ENCODE results near the gene ANKS6.

Gene ANKS6

GRCh38 chr9:98811051-98811650, 14.8 kb upstream of the ANKS6 start:
- peak; percentile 84 for DNase-seq

GRCh38 chr9:98810102-98810842, 13.9 kb upstream of the ANKS6 start:
- DNase-seq, result no peak

DNA sequence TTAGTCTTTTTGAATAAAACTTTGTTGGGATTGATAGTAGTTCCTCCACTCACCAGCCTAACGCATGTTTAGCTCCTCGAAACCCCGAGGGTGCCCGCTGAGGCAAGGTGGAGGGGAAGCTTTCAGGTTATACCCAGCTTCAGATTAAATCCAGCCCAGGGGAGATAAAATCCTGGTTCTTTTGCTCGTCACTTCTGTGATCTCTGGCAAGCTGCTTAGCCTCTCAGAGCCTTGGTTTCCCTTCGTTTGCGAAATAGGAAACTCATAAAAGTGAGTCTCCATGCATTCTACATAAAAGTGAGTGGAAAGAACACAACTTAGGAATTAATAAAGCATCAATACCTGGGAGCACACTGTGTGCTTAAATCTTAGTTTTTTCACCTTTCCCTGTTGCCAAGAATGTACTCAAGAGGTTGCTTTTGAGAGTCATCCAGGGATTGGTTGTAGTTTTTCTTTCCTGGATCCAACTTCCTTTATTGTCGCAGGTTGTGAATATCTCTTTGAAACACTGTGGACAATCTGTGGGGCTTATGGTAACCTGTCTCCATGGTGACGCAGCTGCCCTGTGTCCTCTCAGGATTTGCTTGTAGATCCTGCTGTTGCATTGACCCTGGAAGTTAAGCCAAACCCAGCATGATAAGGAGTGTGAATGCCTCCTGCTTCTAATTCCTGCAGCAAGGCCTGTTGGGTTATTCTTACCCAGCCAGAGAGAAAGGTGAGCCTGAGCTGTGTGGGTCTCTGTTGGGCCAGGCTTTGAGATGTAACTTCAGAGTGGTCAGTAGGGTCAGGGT, 13.2 kb upstream of the ANKS6 start:
- DNase-seq, result no peak

- DNase-seq, result no peak
These were observed 12.5 kb upstream of the ANKS6 start for GRCh38 chr9:98808875-98809274.

DNA sequence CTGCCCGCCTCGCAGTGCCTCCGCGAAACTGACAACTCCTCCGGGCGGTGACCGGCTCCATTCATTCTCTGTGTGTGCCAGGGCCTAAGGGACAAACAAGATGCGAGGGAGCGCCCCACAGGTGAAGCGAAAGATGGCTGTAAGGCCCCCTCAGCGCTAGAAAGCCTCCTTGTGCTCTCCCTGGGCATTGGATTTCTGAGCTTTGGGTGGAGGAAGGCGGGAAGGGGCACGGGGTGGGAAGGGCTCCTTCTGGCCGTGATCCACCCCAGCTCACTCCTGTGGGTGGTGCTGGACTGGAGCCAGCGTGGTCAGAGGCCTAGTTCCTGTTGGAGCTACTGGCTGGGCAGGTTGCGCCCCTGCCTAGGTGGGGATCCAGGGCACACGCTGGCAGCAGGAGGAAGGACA, 12.1 kb upstream of the ANKS6 start:
- no peak for DNase-seq

- no peak for DNase-seq
These were observed 11.4 kb upstream of the ANKS6 start for GRCh38 chr9:98807814-98808195.

DNA sequence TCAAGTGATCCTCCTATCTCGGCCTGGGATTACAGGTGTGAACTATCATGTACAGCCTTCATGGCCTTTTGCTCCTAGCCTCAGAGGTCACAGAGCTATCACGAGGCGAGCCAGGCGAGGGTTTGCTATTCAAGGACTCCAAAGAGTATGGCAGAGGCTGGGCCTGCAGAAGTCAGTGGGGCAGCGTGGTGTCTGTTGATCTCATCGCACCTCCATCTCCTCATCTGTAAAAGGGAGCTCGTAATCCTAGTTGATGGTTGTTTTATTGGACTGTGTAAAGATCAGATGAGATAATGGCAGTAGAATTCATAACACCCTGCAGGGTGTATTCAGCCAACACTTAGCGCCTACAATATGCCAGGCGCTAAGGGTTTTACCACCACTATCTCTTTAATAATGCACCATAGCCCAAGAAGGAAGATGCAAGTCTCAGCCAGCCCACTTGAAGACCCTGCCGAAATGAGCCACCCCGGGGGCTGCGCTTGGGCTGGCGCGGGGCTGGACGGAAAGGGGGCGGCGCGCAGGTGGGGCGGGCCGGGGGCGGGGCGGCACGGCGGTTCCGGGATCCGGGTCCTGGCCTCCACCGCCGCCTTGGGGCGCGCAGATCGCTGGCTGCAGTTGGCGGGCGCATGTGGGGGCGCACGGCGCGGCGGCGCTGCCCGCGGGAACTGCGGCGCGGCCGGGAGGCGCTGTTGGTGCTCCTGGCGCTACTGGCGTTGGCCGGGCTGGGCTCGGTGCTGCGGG, 10.9 kb upstream of the ANKS6 start, which contains the start of gene GALNT12:
TSS of gene GALNT12 (plus strand) at position 601 of the 744 bp plus-strand sequence. CDS start at position 630, 29 bp downstream.
- DNase-seq, result no peak

DNA sequence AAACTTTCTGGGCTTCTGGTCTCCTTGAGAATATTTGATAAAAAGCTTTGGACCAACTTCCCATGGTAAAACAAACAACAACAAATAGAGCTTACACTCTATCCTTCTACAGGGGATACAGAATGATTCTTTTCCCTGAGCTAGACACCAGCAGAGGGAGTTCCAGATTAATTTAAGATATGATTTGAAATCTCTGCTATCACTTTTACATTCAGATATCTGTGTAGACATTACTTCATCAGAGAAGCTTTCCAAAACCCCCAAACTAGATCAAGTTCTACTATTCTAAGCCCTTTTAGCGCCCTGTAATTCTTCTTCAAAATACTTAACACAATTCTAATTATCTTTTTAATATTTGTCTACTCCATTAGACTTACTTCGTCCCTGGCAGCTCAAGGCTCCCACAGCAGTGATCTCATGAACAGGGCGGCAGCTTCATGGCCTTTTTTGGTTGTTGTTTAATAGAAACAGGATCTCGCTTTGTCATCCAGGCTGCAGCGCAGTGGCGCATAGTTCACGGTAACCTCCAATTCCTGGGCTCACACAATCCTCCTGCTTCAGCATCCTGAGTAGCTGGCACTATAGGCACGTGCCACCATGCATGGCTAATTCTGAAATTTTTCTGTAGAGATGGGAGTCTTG, 10.2 kb upstream of the ANKS6 start:
- no peak for DNase-seq

GRCh38 chr9:98805506-98806272, 9.3 kb upstream of the ANKS6 start:
- peak; percentile 60 for DNase-seq

DNA sequence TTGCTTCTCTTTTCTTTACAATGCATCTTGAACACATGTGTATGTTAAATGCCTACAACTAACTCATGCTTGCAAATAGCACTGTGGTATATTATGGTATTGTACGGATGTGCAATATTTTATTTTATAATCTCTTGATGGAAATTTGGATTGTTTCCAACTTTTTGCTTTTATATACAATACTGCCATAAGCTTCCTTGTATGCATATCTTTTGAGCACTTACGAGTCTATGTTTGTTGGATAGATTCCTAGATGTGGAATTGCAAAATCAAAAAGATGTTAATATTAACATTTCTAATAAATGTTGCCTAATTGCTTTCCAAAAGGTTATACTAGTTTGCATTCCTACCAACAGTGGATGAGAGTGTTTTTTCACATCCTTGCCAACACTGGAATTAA, 7.7 kb upstream of the ANKS6 start:
- DNase-seq, result no peak

GRCh38 chr9:98801969-98802371, 5.6 kb upstream of the ANKS6 start:
- DNase-seq, result no peak

DNA sequence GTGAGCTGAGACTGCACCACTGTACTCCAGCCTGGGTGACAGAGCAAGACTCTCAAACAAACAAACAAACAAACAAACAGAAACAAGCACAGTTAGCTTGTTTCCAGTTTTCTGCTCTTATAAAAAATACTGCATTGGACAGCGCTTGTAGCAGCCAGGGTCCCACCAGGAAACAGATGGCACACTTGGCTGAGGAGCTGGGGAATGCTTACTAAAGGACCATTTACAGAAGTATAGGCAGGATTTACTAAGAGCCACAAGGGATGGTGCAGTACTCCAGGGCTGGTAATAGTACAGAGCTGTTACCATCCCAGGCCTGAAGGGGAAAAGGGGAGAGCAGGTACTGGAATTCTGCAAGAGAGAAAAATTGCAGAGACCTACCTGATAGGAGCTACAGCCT, 5.2 kb upstream of the ANKS6 start:
- no peak for DNase-seq

DNA sequence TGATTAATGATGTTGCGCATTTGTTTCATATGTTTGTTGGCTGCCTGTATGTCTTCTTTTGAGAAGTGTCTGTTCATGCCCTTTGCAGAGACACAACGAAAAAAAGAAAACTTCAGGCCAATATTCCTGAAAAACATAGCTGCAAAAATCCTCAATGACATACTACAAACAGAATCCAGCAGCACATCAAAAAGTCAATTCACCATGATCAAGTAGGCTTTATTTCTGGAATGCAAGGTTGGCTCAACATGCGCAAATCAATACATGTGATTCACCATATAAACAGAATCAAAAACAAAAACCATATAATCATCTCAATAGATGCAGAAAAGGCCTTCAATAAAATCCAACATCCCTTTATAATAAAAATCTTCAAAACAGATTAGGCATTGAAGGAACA, 1.9 kb upstream of the ANKS6 start:
- DNase-seq, result no peak

GRCh38 chr9:98797491-98797890, 1.1 kb upstream of the ANKS6 start:
- no peak for DNase-seq

GRCh38 chr9:98795970-98796363, 388 bp downstream of the ANKS6 start:
- peak; percentile 17 for DNase-seq

- no peak for DNase-seq
These were observed 930 bp downstream of the ANKS6 start for GRCh38 chr9:98795295-98795955.

DNA sequence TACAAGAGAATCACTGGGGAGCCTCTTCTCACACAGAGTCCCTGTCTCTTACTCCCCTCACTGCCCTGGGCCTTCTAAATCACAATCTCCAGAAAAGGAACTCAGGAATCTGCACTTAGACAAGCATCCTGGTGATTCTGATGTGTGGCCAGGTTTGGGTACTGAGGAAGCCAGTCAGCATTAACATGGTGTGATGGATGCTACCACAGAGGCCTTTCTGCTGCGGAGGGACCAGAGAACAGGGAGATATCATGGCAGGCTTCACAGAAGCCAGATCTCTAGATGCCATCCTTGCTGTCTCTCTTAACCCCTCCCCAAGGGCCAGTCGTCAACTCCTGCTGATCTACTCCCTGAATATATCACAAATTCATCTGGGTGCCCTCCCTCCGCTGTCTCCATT, 1.6 kb downstream of the ANKS6 start:
- DNase-seq, result no peak

- no peak for DNase-seq
These were observed 3.3 kb downstream of the ANKS6 start for GRCh38 chr9:98793031-98793430.

DNA sequence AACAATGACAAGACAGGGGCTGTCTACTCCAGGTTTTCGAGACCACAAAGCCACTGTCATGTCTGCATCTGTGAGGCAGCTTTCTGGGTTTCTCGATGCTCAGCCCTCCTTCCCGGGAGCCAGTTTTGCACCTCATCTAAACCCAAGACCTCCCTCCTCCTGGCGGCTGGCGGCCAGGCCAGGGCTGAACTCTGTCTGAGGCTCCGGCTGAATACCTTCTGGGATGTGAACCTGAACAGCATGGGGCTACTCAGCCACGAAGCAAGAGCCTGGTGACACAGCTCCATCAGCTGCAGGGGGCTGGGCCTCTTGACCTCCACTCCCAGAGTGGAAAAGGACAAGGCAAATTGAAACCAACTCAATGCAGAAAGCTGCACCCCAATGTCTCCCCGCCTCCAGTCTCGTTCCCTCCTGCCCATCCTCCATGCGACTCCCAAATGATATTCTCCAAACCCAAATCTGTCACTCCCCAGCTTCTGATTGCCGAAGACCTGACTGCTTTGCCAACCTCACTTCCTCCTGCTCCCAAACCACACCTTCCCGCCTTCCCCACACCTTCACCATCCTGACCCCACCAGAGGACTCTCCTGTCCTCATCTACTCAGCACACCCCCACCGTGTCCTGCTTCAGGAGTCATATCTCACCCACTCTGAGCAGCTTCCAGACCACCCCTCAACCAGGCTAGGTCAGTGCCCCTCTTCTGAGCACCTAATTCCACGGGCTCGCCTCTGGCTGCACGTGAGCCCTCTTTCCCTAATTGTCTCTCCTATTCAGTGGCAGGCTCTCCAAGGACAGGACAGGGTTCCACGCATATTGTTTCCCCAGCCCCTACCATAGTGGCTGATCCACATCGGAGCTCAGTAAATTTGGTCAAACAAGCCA, 4.5 kb downstream of the ANKS6 start:
- no peak for DNase-seq

Measured in fibroblast of skin of abdomen (primary cell).